ENCODE measurements around the gene PASD1. TPM values are rescaled to one million over a fixed set of nuclear protein-coding genes. Genes with fewer than 3 reads are reported as not detected.

Gene PASD1
- polyA plus RNA-seq, 1 of the 3 experiments (the other 2 are of a cell fraction), result 0.03 TPM

DNA sequence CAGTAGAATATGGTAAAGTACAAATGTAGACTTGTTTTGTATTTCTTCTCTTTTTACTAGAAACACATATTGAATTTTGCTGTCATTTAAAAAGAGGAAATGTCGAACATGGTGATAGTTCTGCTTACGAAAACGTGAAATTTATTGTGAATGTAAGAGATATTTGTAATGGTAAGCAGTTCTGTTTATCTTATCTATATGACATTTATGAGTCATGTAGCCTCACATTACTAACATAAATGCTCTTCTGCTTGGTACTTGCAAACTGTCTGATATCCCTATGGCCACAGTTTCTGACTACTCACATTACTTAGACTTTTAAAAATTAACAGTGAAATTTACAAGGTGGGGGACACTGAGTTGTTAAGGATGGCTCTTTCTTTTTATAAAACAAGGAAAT is 57.9 kb downstream of the PASD1 start (continued):
- TF ChIP-seq, protein P1, sequence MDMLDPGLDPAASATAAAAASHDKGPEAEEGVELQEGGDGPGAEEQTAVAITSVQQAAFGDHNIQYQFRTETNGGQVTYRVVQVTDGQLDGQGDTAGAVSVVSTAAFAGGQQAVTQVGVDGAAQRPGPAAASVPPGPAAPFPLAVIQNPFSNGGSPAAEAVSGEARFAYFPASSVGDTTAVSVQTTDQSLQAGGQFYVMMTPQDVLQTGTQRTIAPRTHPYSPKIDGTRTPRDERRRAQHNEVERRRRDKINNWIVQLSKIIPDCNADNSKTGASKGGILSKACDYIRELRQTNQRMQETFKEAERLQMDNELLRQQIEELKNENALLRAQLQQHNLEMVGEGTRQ (IDR thresholded peaks at IDR 0.05; ENCODE audit: borderline replicate concordance, low read depth, low read length), result no peak
- no peak for TF ChIP-seq POLR2AphosphoS5 (IDR thresholded peaks at IDR 0.05; ENCODE audit: low read depth, low read length)

- Histone ChIP-seq H3K27me3 (ENCODE audit: insufficient read depth) (no peaks in the 10 kb centered on the region), H3K9me3 (no peaks in the 10 kb centered on the region), H3K79me2 (ENCODE audit: insufficient read depth) (no peaks in the 10 kb centered on the region), H3F3A (replicated peaks; ENCODE audit: insufficient read depth) (no peaks in the 10 kb centered on the region), H3K36me3 (replicated peaks in 1 of 2; ENCODE audit: control insufficient read depth in 1 of 2, insufficient read depth in 2 of 2, low read length in 1 of 2) (no peaks in the 10 kb centered on the region), H3K9me2 (no peaks in the 10 kb centered on the region), H3K4me3 (ENCODE audit: low read depth in 2 of 2, low read length in 1 of 2) (no peak overlapping the region), H3K27ac (ENCODE audit: low read depth in 2 of 2, low read length in 1 of 2) (no peak overlapping the region), H4K20me1 (ENCODE audit: insufficient read depth) (no peaks in the 10 kb centered on the region), H3K4me1 (ENCODE audit: control insufficient read depth in 1 of 2, insufficient read depth in 2 of 2, low read depth in 1 of 2, low read length in 1 of 2) (no peaks in the 10 kb centered on the region), H2AFZ (ENCODE audit: low read depth) (no peak overlapping the region), H3K9ac (no peak overlapping the region), H3K4me2 (no peak overlapping the region)
- ChIA-PET POLR2A (no interaction called here), CTCF (no interaction called here)
- DNase-seq, result no peak
- WGBS (ENCODE audit: low lambda C conversion rate), result 0% methylated on average over 2 of the region's 2 CpGs
- no peak for TF ChIP-seq SIN3A (IDR thresholded peaks at IDR 0.05; ENCODE audit: borderline replicate concordance, low read depth, low read length)
- TF ChIP-seq RFX5 (IDR thresholded peaks at IDR 0.05; ENCODE audit: low read length), result no peak
- no peak for TF ChIP-seq YY1 (IDR thresholded peaks at IDR 0.05; ENCODE audit: low read depth)
- TF ChIP-seq JUND (IDR thresholded peaks at IDR 0.05), result no peak
- TF ChIP-seq, protein P1 (IDR thresholded peaks at IDR 0.05; ENCODE audit: borderline replicate concordance, low read depth, low read length), result no peak
- TF ChIP-seq RXRA (IDR thresholded peaks at IDR 0.05; ENCODE audit: borderline replicate concordance, low read depth), result no peak
- TF ChIP-seq EZH2phosphoT487 (IDR thresholded peaks at IDR 0.05; ENCODE audit: borderline replicate concordance, low read depth), result no peak
- TF ChIP-seq, protein P2, sequence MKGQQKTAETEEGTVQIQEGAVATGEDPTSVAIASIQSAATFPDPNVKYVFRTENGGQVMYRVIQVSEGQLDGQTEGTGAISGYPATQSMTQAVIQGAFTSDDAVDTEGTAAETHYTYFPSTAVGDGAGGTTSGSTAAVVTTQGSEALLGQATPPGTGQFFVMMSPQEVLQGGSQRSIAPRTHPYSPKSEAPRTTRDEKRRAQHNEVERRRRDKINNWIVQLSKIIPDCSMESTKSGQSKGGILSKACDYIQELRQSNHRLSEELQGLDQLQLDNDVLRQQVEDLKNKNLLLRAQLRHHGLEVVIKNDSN (IDR thresholded peaks at IDR 0.05; ENCODE audit: borderline replicate concordance, low read depth), result no peak
- no peak for TF ChIP-seq IRF3 (IDR thresholded peaks at IDR 0.05; ENCODE audit: low read depth, low read length)
- TF ChIP-seq PBX3 (IDR thresholded peaks at IDR 0.05), result no peak
- TF ChIP-seq MAX (IDR thresholded peaks at IDR 0.05; ENCODE audit: low read depth), result no peak
- no peak for TF ChIP-seq SMC3 (IDR thresholded peaks at IDR 0.05; ENCODE audit: low read depth, low read length)
- no peak for TF ChIP-seq TCF12 (IDR thresholded peaks at IDR 0.05)
- no peak for TF ChIP-seq CHD2 (IDR thresholded peaks at IDR 0.05; ENCODE audit: low read length, partially characterized antibody)
- no peak for TF ChIP-seq GATA2 (CRISPR knock-in tag; IDR thresholded peaks at IDR 0.05)
- TF ChIP-seq ZBTB33 (IDR thresholded peaks at IDR 0.05; ENCODE audit: borderline replicate concordance, low read depth), result no peak
- TF ChIP-seq MXI1 (IDR thresholded peaks at IDR 0.05; ENCODE audit: low read depth, low read length), result no peak
- no peak for TF ChIP-seq RCOR1 (IDR thresholded peaks at IDR 0.05; ENCODE audit: low read length)
- TF ChIP-seq MEF2A (IDR thresholded peaks at IDR 0.05; ENCODE audit: borderline replicate concordance, low read depth), result no peak
These were observed 61.2 kb downstream of the PASD1 start for GRCh38 chrX:151624677-151625076.

Measured in SK-N-SH (cell line).